ENCODE results near the gene SLC44A2.

DNA sequence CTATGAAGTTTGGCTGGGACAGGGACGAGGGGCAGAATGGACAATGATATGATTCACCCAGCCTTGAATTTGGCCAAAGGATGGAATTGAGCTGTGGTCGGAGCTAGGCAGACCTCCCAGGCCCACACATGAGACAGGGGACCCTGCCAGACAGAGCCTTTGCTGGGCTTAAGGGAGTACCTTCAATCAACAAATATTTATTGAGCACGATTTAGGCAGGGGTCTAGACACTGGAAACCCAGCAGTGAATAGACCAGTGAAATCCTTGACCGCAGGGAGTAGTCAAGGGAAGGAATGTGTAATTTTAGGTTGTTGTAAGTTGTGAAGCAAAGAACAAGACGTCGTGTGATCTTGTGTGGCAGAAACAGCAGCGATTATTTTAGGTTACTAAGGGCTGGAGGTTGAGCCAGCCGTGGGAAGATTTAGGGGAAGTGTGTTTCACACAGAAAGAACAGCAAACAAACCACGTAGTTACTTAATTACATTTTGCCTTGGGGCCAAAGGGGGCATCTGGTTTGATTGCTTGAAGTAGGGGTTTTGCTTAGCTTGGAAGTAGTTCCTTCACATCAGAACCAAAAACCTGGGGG is 21.4 kb upstream of the SLC44A2 start:
- TF ChIP-seq POLR2A (IDR thresholded peaks at IDR 0.05; ENCODE audit: extremely low read depth, insufficient read length), result no peak
- TF ChIP-seq, protein P1, sequence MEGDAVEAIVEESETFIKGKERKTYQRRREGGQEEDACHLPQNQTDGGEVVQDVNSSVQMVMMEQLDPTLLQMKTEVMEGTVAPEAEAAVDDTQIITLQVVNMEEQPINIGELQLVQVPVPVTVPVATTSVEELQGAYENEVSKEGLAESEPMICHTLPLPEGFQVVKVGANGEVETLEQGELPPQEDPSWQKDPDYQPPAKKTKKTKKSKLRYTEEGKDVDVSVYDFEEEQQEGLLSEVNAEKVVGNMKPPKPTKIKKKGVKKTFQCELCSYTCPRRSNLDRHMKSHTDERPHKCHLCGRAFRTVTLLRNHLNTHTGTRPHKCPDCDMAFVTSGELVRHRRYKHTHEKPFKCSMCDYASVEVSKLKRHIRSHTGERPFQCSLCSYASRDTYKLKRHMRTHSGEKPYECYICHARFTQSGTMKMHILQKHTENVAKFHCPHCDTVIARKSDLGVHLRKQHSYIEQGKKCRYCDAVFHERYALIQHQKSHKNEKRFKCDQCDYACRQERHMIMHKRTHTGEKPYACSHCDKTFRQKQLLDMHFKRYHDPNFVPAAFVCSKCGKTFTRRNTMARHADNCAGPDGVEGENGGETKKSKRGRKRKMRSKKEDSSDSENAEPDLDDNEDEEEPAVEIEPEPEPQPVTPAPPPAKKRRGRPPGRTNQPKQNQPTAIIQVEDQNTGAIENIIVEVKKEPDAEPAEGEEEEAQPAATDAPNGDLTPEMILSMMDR (IDR thresholded peaks at IDR 0.05; ENCODE audit: low read depth, low read length), result no peak
- TF ChIP-seq MYC (IDR thresholded peaks at IDR 0.05; ENCODE audit: low read depth, low read length), result no peak
